ENCODE measurements around the gene GPHN.

The GPHN gene

DNA sequence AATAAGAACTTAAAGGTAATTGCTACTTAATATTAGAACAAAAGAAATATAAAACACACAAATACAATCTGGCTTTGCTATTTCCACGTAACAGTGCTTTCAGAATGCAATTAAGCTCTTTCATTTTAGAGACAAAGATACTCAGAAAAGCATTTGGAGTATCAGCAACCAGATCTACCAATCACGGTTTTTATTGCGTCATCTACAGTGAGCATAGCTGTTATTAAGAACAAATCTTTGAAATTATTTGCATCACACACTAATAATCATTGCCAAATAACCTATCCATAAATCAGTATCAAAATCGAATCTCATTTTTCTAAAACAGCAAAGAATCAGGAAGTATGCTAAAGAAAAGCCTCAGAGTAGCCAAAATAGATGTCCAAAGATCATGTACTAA, 654.4 kb downstream of the GPHN start:
- DNase-seq (ENCODE audit: low read depth in 2 of 2), result no peak

GRCh38 chr14:67166450-67166853, 658.5 kb downstream of the GPHN start:
- DNase-seq (ENCODE audit: low read depth in 2 of 2), result no peak

DNA sequence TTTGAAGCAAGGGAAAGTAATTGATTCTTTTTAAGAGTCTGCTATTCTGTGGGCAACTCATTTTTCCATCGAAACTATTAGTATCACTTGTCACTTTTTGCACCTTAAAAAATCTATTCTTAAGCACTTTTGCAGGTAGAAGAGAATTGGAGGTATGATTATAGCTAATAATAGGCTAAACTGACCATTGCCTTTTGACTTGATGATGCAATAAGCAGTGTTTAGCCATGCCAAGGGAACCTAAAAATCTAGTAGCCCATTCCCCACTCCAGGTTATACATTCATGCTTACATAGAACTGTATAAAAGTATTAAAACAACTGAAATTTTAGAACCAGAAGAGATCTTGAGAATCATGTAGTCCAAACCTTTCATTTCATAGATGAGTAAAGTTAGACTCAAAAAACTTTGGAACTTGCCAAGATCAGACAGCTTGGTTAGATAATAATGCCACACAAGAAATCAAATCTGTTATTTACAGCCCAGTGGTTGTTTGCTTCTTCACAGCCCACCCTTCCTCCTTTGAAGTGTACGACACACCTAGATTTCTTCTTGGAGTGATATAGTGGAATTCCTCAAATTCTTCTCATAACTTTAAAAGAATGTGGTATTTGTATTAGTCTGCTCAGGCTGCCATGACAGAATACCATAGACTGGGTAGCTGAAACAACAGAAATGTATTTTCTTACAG, 659.6 kb downstream of the GPHN start:
- peak in 1 of 2 experiments; percentile 5 for DNase-seq (ENCODE audit: low read depth in 2 of 2)

GRCh38 chr14:67168110-67168441, 660.1 kb downstream of the GPHN start:
- no peak for DNase-seq (ENCODE audit: low read depth in 2 of 2)

- no peak for DNase-seq (ENCODE audit: low read depth in 2 of 2)
These were observed 662.7 kb downstream of the GPHN start for GRCh38 chr14:67170660-67171059.

GRCh38 chr14:67172056-67172455, 664.1 kb downstream of the GPHN start:
- DNase-seq (ENCODE audit: low read depth in 2 of 2), result no peak

GRCh38 chr14:67172520-67172919, 664.6 kb downstream of the GPHN start:
- DNase-seq (ENCODE audit: low read depth in 2 of 2), result no peak

DNA sequence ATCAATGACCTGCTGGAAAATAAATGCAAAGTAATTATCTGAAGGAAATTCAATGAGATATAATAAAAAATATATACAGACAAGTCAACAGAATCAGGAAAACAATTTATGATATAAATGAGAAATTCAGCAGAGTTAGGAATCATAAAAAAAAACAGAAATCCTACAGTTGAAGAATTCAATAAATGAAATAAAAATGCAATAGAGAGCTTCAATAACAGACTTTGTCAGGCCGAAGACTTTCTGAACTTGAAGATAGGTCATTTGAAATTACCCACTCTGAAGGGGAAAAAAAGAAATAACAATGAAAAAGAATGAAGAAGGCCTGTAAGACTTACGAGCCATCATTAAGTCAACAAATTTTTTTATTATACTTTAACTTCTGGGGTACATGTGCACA, 665.8 kb downstream of the GPHN start:
- DNase-seq (ENCODE audit: low read depth in 2 of 2), result no peak

DNA sequence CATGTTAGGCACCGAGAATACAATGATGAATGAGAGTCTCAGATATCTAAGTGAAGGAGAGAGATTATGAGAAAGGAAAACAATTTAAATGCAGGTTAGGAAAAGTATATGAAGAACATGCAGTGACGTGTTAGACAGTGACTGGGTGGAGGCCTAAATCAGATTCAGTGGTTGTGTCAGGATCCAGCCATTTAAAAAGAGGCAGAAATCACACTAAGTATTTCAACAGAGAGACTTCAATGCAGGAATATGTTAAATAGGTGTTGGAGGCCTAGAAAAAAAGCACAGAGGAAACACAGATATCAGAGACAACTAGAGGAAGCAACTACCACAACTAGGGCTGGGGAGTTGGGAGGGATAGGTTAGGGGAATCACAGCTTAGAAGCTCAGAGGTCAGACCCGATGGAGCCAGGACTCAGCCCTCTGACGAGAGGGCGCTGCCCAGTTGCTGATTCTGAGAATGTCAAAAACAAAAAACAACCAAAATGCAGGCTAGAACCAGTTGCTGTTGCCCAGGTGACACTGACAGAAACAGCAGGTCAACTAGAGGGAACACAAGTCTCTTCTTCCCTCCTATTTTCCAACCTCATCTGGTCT, 678.3 kb downstream of the GPHN start:
- DNase-seq (ENCODE audit: low read depth in 2 of 2), result no peak

DNA sequence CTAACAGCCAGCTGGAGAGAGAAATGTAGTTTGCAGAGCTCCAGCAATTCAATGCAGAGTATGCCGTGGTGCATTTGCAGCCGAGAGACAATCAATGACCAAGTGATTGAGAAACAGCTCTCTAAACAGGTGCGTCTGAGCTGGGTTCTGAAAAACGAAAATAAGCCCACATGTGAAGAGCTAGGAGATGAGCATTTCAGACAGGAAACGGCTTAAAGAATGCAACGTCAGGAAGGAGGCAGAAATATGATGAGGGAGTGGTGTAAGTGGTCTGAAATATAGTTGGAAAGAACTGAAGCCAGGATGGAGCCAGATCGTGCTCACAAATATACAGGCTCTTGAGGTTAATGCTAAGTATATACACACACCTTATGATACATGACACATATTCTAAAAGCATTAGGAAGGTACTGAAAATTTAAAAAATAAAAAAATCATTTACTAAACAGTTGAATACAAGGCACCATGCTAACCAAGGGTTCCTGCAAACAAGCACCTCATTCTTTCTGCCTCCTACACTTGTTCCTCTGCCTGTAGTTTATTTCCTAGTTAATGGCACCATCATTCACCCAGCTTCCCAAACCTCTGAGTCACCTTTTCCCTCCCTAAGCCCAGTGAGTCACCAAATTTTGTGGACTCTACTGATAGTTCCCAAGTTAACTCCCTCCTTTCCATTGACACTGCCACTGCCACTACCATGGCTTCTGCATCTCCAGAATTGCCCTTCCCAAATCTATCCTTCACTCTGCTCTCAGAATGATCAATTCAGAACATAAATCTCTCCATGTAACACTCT, 679.0 kb downstream of the GPHN start:
- DNase-seq (ENCODE audit: low read depth in 2 of 2), result peak in 1 of 2 experiments; percentile 12

- DNase-seq (ENCODE audit: low read depth in 2 of 2), result peak in 1 of 2 experiments; percentile 9
These were observed 679.9 kb downstream of the GPHN start for GRCh38 chr14:67187826-67188225.

GRCh38 chr14:67188326-67188725, 680.4 kb downstream of the GPHN start:
- DNase-seq (ENCODE audit: low read depth in 2 of 2), result no peak

DNA sequence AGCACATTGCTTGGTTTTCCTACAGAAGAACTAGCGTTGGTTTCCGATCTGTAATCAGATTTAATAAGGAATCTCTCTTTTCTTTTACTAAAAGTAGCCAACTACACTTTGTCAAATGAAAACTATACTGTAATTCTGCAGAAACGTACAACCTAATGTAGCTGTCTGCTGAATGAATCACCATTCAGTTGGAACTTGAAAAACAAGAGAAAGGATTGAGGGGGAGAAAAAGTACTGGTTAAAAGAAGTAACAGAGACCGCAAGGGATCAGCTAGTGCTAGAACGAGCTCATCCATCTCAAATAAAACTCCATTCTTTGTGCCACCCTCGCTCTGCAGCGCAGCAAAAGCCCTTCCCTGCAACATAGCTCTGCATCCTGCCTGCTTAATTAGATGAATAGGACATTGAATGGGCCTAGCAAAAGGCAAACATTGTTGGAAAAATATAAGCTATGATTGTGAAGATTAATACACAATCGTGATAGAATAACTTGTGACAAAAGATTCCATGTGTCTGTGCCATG, 683.9 kb downstream of the GPHN start:
- no peak for DNase-seq (ENCODE audit: low read depth in 2 of 2)

- DNase-seq (ENCODE audit: low read depth in 2 of 2), result no peak
These were observed 684.4 kb downstream of the GPHN start for GRCh38 chr14:67192366-67192765.

DNA sequence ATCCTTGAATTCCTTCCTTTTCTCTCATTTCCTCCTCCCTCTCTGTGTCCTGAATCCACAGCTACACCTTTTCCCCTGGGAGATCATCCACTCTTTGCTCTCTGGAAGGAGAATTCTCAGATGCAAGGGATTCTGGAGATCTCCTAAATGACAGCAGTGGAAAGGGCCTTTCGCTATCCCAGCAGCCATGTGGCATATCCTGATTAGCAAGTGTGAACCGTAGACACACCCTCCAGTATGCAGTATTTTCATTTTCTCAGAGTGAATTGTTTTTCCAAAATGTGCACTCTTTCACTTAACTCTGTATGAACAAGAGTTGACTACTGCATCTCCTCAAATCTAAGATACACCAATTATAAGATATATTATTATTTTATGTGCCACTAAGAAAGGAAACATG, 687.3 kb downstream of the GPHN start:
- DNase-seq (ENCODE audit: low read depth in 2 of 2), result no peak

- no peak for DNase-seq (ENCODE audit: low read depth in 2 of 2)
These were observed 691.1 kb downstream of the GPHN start for GRCh38 chr14:67199016-67199415.

DNA sequence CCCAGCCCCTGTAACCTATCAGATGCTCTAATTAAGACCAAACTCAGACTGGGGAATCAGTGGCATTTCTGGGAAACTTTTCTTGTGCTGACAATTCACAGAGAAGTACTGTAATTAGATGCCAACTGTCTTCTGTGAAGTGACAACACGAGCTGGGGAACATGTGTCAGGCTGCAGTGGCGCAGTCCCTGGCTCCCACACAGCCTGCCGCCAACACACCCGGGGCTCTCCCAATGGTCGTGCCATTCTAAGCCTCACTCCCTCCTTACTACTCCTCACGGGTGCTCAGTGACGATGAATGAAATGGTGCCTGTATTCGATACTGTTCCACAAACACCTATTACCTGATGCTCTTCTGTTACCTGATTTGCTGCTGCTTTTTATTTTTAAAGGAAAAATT, 699.9 kb downstream of the GPHN start:
- DNase-seq (ENCODE audit: low read depth in 2 of 2), result no peak

DNA sequence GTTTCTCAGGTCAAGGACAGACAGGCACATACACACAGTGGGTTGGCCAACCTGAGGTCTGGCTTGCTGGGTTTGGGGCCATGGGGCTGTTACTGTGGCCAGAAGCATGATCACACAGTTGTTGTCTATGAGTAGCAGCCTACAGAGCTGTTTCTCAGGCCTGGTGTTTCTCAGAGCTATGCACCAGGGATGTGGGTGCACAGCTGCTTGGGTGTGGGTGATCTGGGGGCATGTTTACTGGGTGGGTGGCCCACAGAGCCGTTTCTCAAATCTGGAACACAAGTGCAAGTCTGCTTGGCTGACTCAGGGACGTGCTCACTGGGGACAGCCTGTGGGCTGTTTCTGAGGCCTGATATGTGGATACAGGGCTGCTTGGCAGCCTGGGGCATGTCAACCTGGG, 710.2 kb downstream of the GPHN start:
- DNase-seq (ENCODE audit: low read depth in 2 of 2), result no peak

- DNase-seq (ENCODE audit: low read depth in 2 of 2), result peak; percentile 72 to 73
These were observed 713.5 kb downstream of the GPHN start for GRCh38 chr14:67221248-67221981.

GRCh38 chr14:67221982-67222328, 714.0 kb downstream of the GPHN start:
- no peak for DNase-seq (ENCODE audit: low read depth in 2 of 2)

GRCh38 chr14:67225523-67225922, 717.6 kb downstream of the GPHN start:
- no peak for DNase-seq (ENCODE audit: low read depth in 2 of 2)

GRCh38 chr14:67228325-67228984, 720.5 kb downstream of the GPHN start:
- no peak for DNase-seq (ENCODE audit: low read depth in 2 of 2)
